Neural cell (in vitro differentiated cells): Measurements from ENCODE around the gene MARS1. TPM values are rescaled to one million over a fixed set of nuclear protein-coding genes. Genes with fewer than 3 reads are reported as not detected.

Experiments used
- H2AFZ ChIP-seq: fragments of 200-600, 300-800 bp; sonication (generic), shearing (Covaris generic); 2 replicates; pipeline ENCODE4 v1.6.0; 2014; ENCODE audit warnings: low read depth, mild to moderate bottlenecking, antibody characterized with exemption, low read length, moderate library complexity
- H3F3A ChIP-seq: fragments of 200-600 bp; shearing (Covaris generic); 2 replicates; pipeline ENCODE4 v1.6.1; 2016; ENCODE audit warnings: mild to moderate bottlenecking, moderate library complexity, mixed read lengths, antibody characterized with exemption, low read length; ENCODE audit not compliant: insufficient read depth, poor library complexity, severe bottlenecking
- H3K27ac ChIP-seq: fragments of 200-600, 300-800 bp; sonication (generic), shearing (Covaris generic); 2 replicates; pipeline ENCODE4 v1.5.1; 2014; ENCODE audit warnings: mild to moderate bottlenecking, low read length, moderate library complexity
- H3K27me3 ChIP-seq: fragments of 300-800, 200-600 bp; sonication (generic), shearing (Covaris generic); 2 replicates; pipeline ENCODE4 v1.6.0; 2014; ENCODE audit warnings: mild to moderate bottlenecking, low read depth, low read length, moderate library complexity; ENCODE audit not compliant: insufficient read depth
- H3K36me3 ChIP-seq: fragments of 300-800, 200-600 bp; sonication (generic), shearing (Covaris generic); 2 replicates; pipeline ENCODE4 v1.5.1; 2014; ENCODE audit warnings: mild to moderate bottlenecking, antibody characterized with exemption, low read length, moderate library complexity; ENCODE audit not compliant: insufficient read depth
- H3K4me2 ChIP-seq: fragments of 300-800, 200-600 bp; sonication (generic), shearing (Covaris generic); 2 replicates; pipeline ENCODE4 v1.6.0; 2014; ENCODE audit warnings: mild to moderate bottlenecking, low read length
- H3K4me3 ChIP-seq: fragments of 300-800, 200-600 bp; sonication (generic), shearing (Covaris generic); 2 replicates; pipeline ENCODE4 v1.5.1; 2014; ENCODE audit warnings: mild to moderate bottlenecking, low read length, moderate library complexity
- H3K79me2 ChIP-seq: fragments of 200-600 bp; shearing (Covaris generic); replicated peaks from 2 replicates; pipeline ENCODE4 v1.6.0; 2014; ENCODE audit warnings: mild to moderate bottlenecking, low read length, moderate library complexity; ENCODE audit not compliant: insufficient read depth
- H3K9ac ChIP-seq: fragments of 300-800, 200-600 bp; sonication (generic), shearing (Covaris generic); 2 replicates; pipeline ENCODE4 v1.6.1; 2016; ENCODE audit warnings: mild to moderate bottlenecking, low read length, mixed read lengths
- H3K9me2 ChIP-seq: fragments of 200-600 bp; shearing (Covaris generic); 2 replicates; pipeline ENCODE4 v1.6.1; 2016; ENCODE audit warnings: mild to moderate bottlenecking, low read length, mixed read lengths; ENCODE audit not compliant: insufficient read depth
- H3K9me3 ChIP-seq: fragments of 200-600, 300-800 bp; sonication (generic), shearing (Covaris generic); 2 replicates; pipeline ENCODE4 v1.6.1; 2016; ENCODE audit warnings: mild to moderate bottlenecking, mixed run types, low read length, moderate library complexity, mixed read lengths
- H4K20me1 ChIP-seq: fragments of 200-600 bp; shearing (Covaris generic); 2 replicates; pipeline ENCODE4 v1.6.1; 2016; ENCODE audit warnings: mild to moderate bottlenecking, mixed run types; ENCODE audit not compliant: insufficient read depth
- CTCF ChIP-seq: fragments of 450-650 bp; IDR thresholded peaks from 2 replicates; pipeline ENCODE4 v1.5.1; 2014; ENCODE audit warnings: antibody characterized with exemption, mild to moderate bottlenecking, moderate library complexity; ENCODE audit not compliant: poor library complexity, severe bottlenecking
- EP300 ChIP-seq: fragments of 450-650 bp; conservative IDR thresholded peaks from 2 replicates; pipeline ENCODE4 v1.6.1; 2014; ENCODE audit warnings: antibody characterized with exemption, mild to moderate bottlenecking, moderate library complexity; ENCODE audit not compliant: poor library complexity, severe bottlenecking
- EZH2 ChIP-seq: fragments of 200-600, 300-800 bp; shearing (Covaris generic), sonication (generic); IDR thresholded peaks from 2 replicates; pipeline ENCODE4 v1.6.1; 2014; ENCODE audit warnings: antibody characterized with exemption, low read length, borderline replicate concordance, mild to moderate bottlenecking; ENCODE audit not compliant: insufficient read depth, poor library complexity, severe bottlenecking
- MXI1 ChIP-seq: fragments of 450-650 bp; conservative IDR thresholded peaks from 2 replicates; pipeline ENCODE4 v1.6.1; 2014; ENCODE audit warnings: antibody characterized with exemption, mild to moderate bottlenecking; ENCODE audit not compliant: poor library complexity, severe bottlenecking
- POLR2AphosphoS5 ChIP-seq: IDR thresholded peaks from 2 replicates; pipeline ENCODE4 v1.6.1; 2012
- RAD21 ChIP-seq: fragments of 450-650 bp; conservative IDR thresholded peaks from 2 replicates; pipeline ENCODE4 v1.6.1; 2014; ENCODE audit warnings: antibody characterized with exemption, mild to moderate bottlenecking, moderate library complexity
- SMC3 ChIP-seq: fragments of 450-650 bp; conservative IDR thresholded peaks from 2 replicates; pipeline ENCODE4 v1.6.1; 2014; ENCODE audit warnings: antibody characterized with exemption, mild to moderate bottlenecking, moderate library complexity; ENCODE audit not compliant: poor library complexity
- TAF1 ChIP-seq: IDR thresholded peaks from 2 replicates; pipeline ENCODE4 v1.6.1; 2012; ENCODE audit warnings: low read depth
- polyA plus RNA-seq: library from polyadenylated mRNA; depleted of rRNA; stranded (reverse); fragments of >200 nt; gene quantifications from 2 replicates; pipeline ENCODE4 v1.2.3, GENCODE V29; 2014
- TF ChIP-seq, protein P1 (sequence below): IDR thresholded peaks from 2 replicates; pipeline ENCODE4 v1.6.1; 2012; ENCODE audit warnings: borderline replicate concordance

The MARS1 gene
- polyA plus RNA-seq, 1 donor from 2014 or later: 321 TPM

- H3F3A ChIP-seq: peaks cover 4% of the 10 kb centered on the region
- no peak overlapping the region for H2AFZ ChIP-seq
- H3K9me2 ChIP-seq: no peaks in the 10 kb centered on the region
- no peaks in the 10 kb centered on the region for H4K20me1 ChIP-seq
- no peak overlapping the region for H3K27ac ChIP-seq
- H3K36me3 ChIP-seq: no peaks in the 10 kb centered on the region
- TF ChIP-seq MXI1 (no peak), CTCF (no peak), SMC3 (no peak), TAF1 (no peak), POLR2AphosphoS5 (no peak), RAD21 (no peak), EP300 (no peak), EZH2 (no peak)
- TF ChIP-seq, protein P1, sequence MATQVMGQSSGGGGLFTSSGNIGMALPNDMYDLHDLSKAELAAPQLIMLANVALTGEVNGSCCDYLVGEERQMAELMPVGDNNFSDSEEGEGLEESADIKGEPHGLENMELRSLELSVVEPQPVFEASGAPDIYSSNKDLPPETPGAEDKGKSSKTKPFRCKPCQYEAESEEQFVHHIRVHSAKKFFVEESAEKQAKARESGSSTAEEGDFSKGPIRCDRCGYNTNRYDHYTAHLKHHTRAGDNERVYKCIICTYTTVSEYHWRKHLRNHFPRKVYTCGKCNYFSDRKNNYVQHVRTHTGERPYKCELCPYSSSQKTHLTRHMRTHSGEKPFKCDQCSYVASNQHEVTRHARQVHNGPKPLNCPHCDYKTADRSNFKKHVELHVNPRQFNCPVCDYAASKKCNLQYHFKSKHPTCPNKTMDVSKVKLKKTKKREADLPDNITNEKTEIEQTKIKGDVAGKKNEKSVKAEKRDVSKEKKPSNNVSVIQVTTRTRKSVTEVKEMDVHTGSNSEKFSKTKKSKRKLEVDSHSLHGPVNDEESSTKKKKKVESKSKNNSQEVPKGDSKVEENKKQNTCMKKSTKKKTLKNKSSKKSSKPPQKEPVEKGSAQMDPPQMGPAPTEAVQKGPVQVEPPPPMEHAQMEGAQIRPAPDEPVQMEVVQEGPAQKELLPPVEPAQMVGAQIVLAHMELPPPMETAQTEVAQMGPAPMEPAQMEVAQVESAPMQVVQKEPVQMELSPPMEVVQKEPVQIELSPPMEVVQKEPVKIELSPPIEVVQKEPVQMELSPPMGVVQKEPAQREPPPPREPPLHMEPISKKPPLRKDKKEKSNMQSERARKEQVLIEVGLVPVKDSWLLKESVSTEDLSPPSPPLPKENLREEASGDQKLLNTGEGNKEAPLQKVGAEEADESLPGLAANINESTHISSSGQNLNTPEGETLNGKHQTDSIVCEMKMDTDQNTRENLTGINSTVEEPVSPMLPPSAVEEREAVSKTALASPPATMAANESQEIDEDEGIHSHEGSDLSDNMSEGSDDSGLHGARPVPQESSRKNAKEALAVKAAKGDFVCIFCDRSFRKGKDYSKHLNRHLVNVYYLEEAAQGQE: no peak
- no peak overlapping the region for H3K4me3 ChIP-seq
- H3K9me3 ChIP-seq: no peaks in the 10 kb centered on the region
- H3K27me3 ChIP-seq: no peaks in the 10 kb centered on the region
- no peak overlapping the region for H3K9ac ChIP-seq
- H3K4me2 ChIP-seq: no peak overlapping the region
- peaks cover 18% of the 10 kb centered on the region for H3K79me2 ChIP-seq
These were observed 39.3 kb downstream of the MARS1 start for GRCh38 chr12:57527184-57527583.

DNA sequence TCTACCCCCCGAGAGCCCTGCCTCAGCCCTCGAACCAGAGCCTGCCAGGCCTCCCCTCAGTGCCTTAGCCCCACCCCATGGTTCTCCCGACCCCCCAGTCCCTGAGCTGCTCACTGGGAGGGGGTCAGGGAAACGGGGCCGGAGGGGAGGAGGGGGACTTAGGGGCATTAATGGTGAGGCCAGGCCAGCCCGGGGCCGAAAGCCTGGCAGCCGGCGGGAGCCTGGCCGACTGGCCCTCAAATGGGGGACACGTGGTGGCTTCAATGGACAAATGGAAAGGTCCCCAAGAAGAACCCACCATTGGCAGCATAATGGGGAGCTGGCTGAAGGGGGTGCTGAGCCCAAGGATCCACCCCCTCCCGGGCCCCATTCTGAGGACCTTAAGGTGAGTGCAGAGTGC, 40.3 kb downstream of the MARS1 start:
- peaks cover 18% of the 10 kb centered on the region for H3K79me2 ChIP-seq
- no peak overlapping the region for H3K9ac ChIP-seq
- peaks cover 4% of the 10 kb centered on the region for H3F3A ChIP-seq
- no peak overlapping the region for H3K4me2 ChIP-seq
- TF ChIP-seq CTCF: no peak
- no peak for TF ChIP-seq EP300
- TF ChIP-seq, protein P1: no peak
- TF ChIP-seq POLR2AphosphoS5: no peak
- no peak for TF ChIP-seq SMC3
- H3K4me3 ChIP-seq: no peak overlapping the region
- H3K9me2 ChIP-seq: no peaks in the 10 kb centered on the region
- no peaks in the 10 kb centered on the region for H3K36me3 ChIP-seq
- H2AFZ ChIP-seq: no peak overlapping the region
- no peak overlapping the region for H3K27ac ChIP-seq
- H3K9me3 ChIP-seq: no peaks in the 10 kb centered on the region
- H3K27me3 ChIP-seq: no peaks in the 10 kb centered on the region
- no peaks in the 10 kb centered on the region for H4K20me1 ChIP-seq
